ENCODE results near the gene TOMM70. TPM values are rescaled to one million over a fixed set of nuclear protein-coding genes. Genes with fewer than 3 reads are reported as not detected.

The TOMM70 gene
- total and polyA plus RNA-seq, 10 of the 15 experiments (the other 5 are each of a cell fraction or from before 2014, with no cell fraction given) = 12.7 to 64.1 (median 41.3) TPM

DNA sequence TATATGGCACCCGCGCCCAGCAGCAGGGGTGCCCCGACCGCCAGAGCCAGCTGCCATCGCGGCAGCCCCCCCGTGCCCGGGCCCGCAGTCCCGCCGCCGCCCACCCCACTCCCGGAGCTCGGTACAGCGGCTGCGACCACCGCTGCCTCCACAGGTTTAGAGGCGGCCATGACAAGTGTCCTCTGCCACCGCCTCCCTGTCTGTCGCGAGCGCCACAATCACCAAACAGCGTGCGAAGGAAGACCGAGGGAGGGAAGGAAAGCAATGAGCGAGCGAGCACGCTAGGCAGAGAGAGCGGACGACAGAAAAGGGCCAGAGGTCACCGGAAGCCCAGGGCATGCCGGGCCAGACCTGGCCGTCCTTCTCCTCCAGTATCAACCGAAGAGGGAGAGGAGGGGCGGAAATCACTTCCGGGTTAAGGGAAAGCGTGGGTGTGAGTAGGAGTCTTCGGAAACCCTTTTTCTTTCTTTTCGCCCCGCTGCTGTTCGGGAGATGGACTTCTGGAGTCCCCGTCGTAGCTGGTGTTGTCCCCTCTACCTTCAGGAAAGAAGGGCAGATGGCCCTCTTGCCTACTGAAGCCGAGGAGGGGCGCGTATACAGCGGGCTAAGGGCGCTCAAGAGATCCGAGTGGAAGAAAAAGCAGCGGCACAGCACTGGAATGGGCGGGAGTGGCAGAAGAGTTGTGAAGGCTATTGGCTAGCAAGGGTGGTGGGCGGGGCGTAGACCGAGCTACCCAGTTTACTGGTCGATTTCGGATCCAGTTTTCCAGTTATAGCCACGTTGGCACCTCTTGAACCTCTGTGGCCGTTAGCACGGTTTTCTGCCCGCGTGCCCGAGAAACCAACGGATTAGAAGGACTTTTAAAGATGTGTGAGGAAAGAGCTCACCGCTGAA lies at the start of gene TOMM70, which contains the start of gene LNP1 (continued):
- TF ChIP-seq, protein P1, sequence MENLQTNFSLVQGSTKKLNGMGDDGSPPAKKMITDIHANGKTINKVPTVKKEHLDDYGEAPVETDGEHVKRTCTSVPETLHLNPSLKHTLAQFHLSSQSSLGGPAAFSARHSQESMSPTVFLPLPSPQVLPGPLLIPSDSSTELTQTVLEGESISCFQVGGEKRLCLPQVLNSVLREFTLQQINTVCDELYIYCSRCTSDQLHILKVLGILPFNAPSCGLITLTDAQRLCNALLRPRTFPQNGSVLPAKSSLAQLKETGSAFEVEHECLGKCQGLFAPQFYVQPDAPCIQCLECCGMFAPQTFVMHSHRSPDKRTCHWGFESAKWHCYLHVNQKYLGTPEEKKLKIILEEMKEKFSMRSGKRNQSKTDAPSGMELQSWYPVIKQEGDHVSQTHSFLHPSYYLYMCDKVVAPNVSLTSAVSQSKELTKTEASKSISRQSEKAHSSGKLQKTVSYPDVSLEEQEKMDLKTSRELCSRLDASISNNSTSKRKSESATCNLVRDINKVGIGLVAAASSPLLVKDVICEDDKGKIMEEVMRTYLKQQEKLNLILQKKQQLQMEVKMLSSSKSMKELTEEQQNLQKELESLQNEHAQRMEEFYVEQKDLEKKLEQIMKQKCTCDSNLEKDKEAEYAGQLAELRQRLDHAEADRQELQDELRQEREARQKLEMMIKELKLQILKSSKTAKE (IDR thresholded peaks at IDR 0.05; ENCODE audit: low read depth, poor library complexity, severe bottlenecking) = peak; percentile 48
- peak; percentile 81 to 100 for TF ChIP-seq EGR1 (IDR thresholded peaks at IDR 0.05; ENCODE audit: borderline replicate concordance in 1 of 2, low read depth in 2 of 2, low read length in 2 of 2)
- no peak for TF ChIP-seq NFXL1 (IDR thresholded peaks at IDR 0.05; ENCODE audit: borderline replicate concordance)
- TF ChIP-seq TCF7 (IDR thresholded peaks at IDR 0.05; ENCODE audit: borderline replicate concordance) = 0 out of 2 replicates have a peak, but pooled peaks have one; percentile 19
- TF ChIP-seq SP1 (IDR thresholded peaks at IDR 0.05; ENCODE audit: low read depth, low read length) = peak; percentile 79
- no peak for TF ChIP-seq ZSCAN29 (IDR thresholded peaks at IDR 0.05)
- peak; percentile 88 for TF ChIP-seq SMAD5 (IDR thresholded peaks at IDR 0.05; ENCODE audit: low read depth)
- peak; percentile 80; the same call in 1 of the 2 replicates for TF ChIP-seq NFYB (IDR thresholded peaks at IDR 0.05; ENCODE audit: insufficient read depth, low read depth, low read length)
- TF ChIP-seq, protein P2, sequence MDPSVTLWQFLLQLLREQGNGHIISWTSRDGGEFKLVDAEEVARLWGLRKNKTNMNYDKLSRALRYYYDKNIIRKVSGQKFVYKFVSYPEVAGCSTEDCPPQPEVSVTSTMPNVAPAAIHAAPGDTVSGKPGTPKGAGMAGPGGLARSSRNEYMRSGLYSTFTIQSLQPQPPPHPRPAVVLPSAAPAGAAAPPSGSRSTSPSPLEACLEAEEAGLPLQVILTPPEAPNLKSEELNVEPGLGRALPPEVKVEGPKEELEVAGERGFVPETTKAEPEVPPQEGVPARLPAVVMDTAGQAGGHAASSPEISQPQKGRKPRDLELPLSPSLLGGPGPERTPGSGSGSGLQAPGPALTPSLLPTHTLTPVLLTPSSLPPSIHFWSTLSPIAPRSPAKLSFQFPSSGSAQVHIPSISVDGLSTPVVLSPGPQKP (IDR thresholded peaks at IDR 0.05; ENCODE audit: low read depth, low read length) = peak; percentile 60
- TF ChIP-seq MEF2B (IDR thresholded peaks at IDR 0.05; ENCODE audit: partially characterized antibody, poor library complexity, severe bottlenecking) = peak; percentile 38
- TF ChIP-seq ZZZ3 (IDR thresholded peaks at IDR 0.05; ENCODE audit: control insufficient read depth, insufficient read length, low read depth) = no peak
- no peak for TF ChIP-seq PAX5 (IDR thresholded peaks at IDR 0.05; ENCODE audit: borderline replicate concordance, low read depth, low read length)
- TF ChIP-seq, protein P3, sequence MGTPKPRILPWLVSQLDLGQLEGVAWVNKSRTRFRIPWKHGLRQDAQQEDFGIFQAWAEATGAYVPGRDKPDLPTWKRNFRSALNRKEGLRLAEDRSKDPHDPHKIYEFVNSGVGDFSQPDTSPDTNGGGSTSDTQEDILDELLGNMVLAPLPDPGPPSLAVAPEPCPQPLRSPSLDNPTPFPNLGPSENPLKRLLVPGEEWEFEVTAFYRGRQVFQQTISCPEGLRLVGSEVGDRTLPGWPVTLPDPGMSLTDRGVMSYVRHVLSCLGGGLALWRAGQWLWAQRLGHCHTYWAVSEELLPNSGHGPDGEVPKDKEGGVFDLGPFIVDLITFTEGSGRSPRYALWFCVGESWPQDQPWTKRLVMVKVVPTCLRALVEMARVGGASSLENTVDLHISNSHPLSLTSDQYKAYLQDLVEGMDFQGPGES (IDR thresholded peaks at IDR 0.05) = no peak
